Sigmoid colon (tissue), 4 donors: ENCODE measurements around the gene MAGI2.

Experiments used
- CTCF ChIP-seq, 4 experiments: fragments of 450-650 bp in 3 of 4; fragments of 200-600 bp in 1 of 4; IDR thresholded peaks; one replicate each; pipeline ENCODE4 v1.5.1; 2016 to 2019; ENCODE audit warnings: antibody characterized with exemption in 4 of 4, mild to moderate bottlenecking in 3 of 4, moderate library complexity in 2 of 4
- POLR2AphosphoS5 ChIP-seq, 4 donors: sonication (generic); formaldehyde crosslinking; IDR thresholded peaks; one replicate each; pipeline ENCODE4 v1.6.1; 2017; ENCODE audit warnings: antibody characterized with exemption in 4 of 4

GRCh38 chr7:78253850-78254725 is 1199.4 kb downstream of the MAGI2 start:
- TF ChIP-seq POLR2AphosphoS5 (IDR thresholded peaks at IDR 0.05) (no peak), CTCF (IDR thresholded peaks at IDR 0.05) (no peak)
